Esophagus squamous epithelium (tissue), 5 donors: Measurements from ENCODE around the gene HFE. TPM values are rescaled to one million over a fixed set of nuclear protein-coding genes. Genes with fewer than 3 reads are reported as not detected.
A peak's percentile ranks its signal among the peaks of the same experiment; 100 is the strongest.

ENCODE experiments used
- DNase-seq: peaks from one replicate; lab custom pipeline; 2025; lab: John Stamatoyannopoulos, UW
- H3K27ac ChIP-seq, 4 donors: fragments of 200-600 bp; sonication (generic); one replicate each; pipeline ENCODE4 v1.5.1; 2016 to 2019; ENCODE audit warnings: mild to moderate bottlenecking in 1 of 4
- H3K27me3 ChIP-seq, 4 donors: fragments of 200-600 bp; sonication (generic); 1 replicate in 3 of 4; 2 replicates in 1 of 4; pipeline versions ENCODE4 v1.5.1 to v1.6.0; 2017 to 2021; ENCODE audit warnings: antibody characterized with exemption in 1 of 4
- H3K36me3 ChIP-seq, 3 donors: fragments of 200-600 bp; sonication (generic); one replicate each; pipeline ENCODE4 v1.5.1; 2016 to 2019
- H3K4me1 ChIP-seq, 3 donors: fragments of 200-600 bp; sonication (generic); one replicate each; pipeline ENCODE4 v1.5.1; 2017 to 2019
- H3K4me3 ChIP-seq, 4 donors: fragments of 200-600 bp; sonication (generic); 1 replicate in 3 of 4; 2 replicates in 1 of 4; pipeline ENCODE4 v1.5.1; 2016 to 2019; ENCODE audit warnings: mild to moderate bottlenecking in 2 of 4, moderate library complexity in 1 of 4
- H3K9me3 ChIP-seq, 3 donors: fragments of 200-600 bp; sonication (generic); one replicate each; pipeline ENCODE4 v1.5.1; 2016 to 2019
- POLR2A ChIP-seq, 4 donors: fragments of 450-650 bp; IDR thresholded peaks; one replicate each; pipeline ENCODE4 v1.6.1; 2017; ENCODE audit warnings: antibody characterized with exemption in 4 of 4, mild to moderate bottlenecking in 4 of 4, moderate library complexity in 3 of 4
- WGBS, 2 donors: methylation state at CpG; one replicate each; pipeline ENCODE4 v1.1.5; 2018; 5-methylcytosine and 5-hydroxymethylcytosine counted together
- intact Hi-C: fragments of 100-400 bp; cut with DNase I; formaldehyde crosslinking; loops from one replicate; pipeline ENCODE4 v1.15.0; 2022
- total RNA-seq, 4 donors: library from RNA; depleted of rRNA; stranded (reverse); fragments of >200 nt; gene quantifications; one replicate each; pipeline ENCODE4 v1.1.0, GENCODE V29; 2016
- TF ChIP-seq, protein P1 (sequence below), 6 experiments: fragments of 450-650 bp in 4 of 6; fragments of 200-600 bp in 2 of 6; sonication (generic) in 2 of 6; IDR thresholded peaks; one replicate each; pipeline ENCODE4 v1.5.1; 2016 to 2019; ENCODE audit warnings: antibody characterized with exemption in 6 of 6, mild to moderate bottlenecking in 4 of 6, moderate library complexity in 4 of 6
- donor health status: DM: yes; HTN: yes; CAD: no.

The HFE gene
- total RNA-seq, 4 donors from 2014 or later: 2.9 to 7.3 (median 4.3) TPM

DNA sequence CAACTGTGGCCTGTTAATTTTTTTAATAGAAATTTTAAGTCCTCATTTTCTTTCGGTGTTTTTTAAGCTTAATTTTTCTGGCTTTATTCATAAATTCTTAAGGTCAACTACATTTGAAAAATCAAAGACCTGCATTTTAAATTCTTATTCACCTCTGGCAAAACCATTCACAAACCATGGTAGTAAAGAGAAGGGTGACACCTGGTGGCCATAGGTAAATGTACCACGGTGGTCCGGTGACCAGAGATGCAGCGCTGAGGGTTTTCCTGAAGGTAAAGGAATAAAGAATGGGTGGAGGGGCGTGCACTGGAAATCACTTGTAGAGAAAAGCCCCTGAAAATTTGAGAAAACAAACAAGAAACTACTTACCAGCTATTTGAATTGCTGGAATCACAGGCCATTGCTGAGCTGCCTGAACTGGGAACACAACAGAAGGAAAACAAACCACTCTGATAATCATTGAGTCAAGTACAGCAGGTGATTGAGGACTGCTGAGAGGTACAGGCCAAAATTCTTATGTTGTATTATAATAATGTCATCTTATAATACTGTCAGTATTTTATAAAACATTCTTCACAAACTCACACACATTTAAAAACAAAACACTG lies 10.1 kb downstream of the HFE start:
- no peak overlapping the region for H3K4me3 ChIP-seq
- no peaks in the 10 kb centered on the region for H3K9me3 ChIP-seq
- TF ChIP-seq, protein P1, sequence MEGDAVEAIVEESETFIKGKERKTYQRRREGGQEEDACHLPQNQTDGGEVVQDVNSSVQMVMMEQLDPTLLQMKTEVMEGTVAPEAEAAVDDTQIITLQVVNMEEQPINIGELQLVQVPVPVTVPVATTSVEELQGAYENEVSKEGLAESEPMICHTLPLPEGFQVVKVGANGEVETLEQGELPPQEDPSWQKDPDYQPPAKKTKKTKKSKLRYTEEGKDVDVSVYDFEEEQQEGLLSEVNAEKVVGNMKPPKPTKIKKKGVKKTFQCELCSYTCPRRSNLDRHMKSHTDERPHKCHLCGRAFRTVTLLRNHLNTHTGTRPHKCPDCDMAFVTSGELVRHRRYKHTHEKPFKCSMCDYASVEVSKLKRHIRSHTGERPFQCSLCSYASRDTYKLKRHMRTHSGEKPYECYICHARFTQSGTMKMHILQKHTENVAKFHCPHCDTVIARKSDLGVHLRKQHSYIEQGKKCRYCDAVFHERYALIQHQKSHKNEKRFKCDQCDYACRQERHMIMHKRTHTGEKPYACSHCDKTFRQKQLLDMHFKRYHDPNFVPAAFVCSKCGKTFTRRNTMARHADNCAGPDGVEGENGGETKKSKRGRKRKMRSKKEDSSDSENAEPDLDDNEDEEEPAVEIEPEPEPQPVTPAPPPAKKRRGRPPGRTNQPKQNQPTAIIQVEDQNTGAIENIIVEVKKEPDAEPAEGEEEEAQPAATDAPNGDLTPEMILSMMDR (IDR thresholded peaks at IDR 0.05): peak; percentile 65 to 87 (median 83)
- TF ChIP-seq POLR2A (IDR thresholded peaks at IDR 0.05): no peak
- intact Hi-C loops: loop anchor here (5.0 kb wide), 1 partner anchor 35 kb away; no protein-coding TSS in a partner anchor
- 0 to 3% methylated on average over 5 of the region's 5 CpGs for WGBS, 2 donors
- peaks cover 0 to 5% (median 0%) of the 10 kb centered on the region in 3 donors for H3K36me3 ChIP-seq
- H3K4me1 ChIP-seq: no peaks in the 10 kb centered on the region
- no peaks in the 10 kb centered on the region for H3K27me3 ChIP-seq
- no peak for DNase-seq
- no peak overlapping the region for H3K27ac ChIP-seq

DNA sequence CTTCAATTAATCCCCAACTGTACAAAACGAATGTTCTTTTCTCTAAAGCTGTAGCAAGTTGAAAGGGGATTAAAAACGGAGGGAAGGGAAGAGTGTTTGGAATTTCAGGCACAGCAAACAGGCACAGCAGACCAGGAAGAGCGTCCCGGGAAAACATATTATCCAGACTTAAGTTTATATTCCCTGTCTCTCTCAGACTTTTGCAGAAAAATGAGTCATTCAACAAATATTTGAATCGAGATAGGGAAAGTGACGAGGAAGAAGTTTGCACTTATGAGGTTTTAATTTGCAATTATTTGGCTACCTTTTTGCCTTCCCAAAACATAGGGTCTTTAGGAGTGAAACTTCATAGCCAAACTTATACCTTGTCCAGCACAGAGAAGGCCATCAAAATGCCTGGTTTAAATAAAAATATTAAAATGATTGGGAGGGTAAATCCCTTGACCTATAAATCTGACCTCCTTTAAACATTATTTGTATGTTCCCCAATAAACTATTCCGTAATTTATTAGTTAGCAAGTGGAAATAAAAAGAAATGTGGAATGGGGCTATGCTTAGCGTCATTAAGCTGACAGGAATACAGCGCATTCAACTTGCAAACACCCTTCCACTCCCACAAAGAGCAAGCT lies 16.0 kb downstream of the HFE start:
- Histone ChIP-seq H3K4me3 (peak overlapping the region; percentile 15 to 70 (median 48)), H3K9me3 (no peaks in the 10 kb centered on the region), H3K27ac (peak overlapping the region; percentile 55 to 91 (median 84)), H3K36me3 (no peaks in the 10 kb centered on the region), H3K27me3 (no peaks in the 10 kb centered on the region), H3K4me1 (peaks cover 5 to 16% (median 9%) of the 10 kb centered on the region in 3 donors)
- WGBS, 2 donors: 13 to 18% methylated on average over 9 of the region's 9 CpGs
- no peak for DNase-seq
- TF ChIP-seq, protein P1 (IDR thresholded peaks at IDR 0.05): no peak
- intact Hi-C loops: no loop called here

DNA sequence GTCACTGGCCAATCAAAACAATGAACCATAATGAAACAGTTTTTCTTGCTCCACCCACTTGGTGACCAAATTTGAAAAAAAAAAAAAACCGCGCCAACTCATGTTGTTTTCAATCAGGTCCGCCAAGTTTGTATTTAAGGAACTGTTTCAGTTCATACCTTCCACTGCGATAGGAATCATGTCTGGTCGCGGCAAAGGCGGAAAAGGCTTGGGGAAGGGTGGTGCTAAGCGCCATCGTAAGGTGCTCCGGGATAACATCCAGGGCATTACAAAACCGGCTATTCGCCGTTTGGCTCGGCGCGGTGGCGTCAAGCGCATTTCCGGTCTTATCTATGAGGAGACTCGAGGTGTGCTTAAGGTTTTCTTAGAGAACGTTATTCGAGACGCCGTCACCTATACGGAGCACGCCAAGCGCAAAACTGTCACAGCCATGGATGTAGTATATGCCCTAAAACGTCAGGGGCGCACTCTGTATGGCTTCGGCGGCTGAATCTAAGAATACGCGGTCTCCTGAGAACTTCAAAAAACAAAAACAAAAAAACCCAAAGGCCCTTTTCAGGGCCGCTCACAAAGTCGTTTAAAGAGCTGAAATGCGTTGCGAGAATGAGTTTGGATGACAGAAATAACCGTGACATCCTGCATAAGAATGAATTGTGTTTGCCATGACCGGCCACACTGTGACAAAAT lies 16.7 kb downstream of the HFE start:
- peak overlapping the region; percentile 15 to 70 (median 48) for H3K4me3 ChIP-seq
- WGBS, 2 donors: 0% methylated on average over 28 to 37 of the region's 39 CpGs
- TF ChIP-seq, protein P1 (IDR thresholded peaks at IDR 0.05): peak in 4 of 6 experiments; percentile 26 to 60 (median 52)
- peak; percentile 38 to 99 (median 96) for TF ChIP-seq POLR2A (IDR thresholded peaks at IDR 0.05)
- H3K36me3 ChIP-seq: no peaks in the 10 kb centered on the region
- H3K4me1 ChIP-seq: peaks cover 5 to 16% (median 9%) of the 10 kb centered on the region in 3 donors
- H3K27me3 ChIP-seq: no peaks in the 10 kb centered on the region
- intact Hi-C loops: no loop called here
- peak overlapping the region; percentile 79 to 94 (median 90) for H3K27ac ChIP-seq
- H3K9me3 ChIP-seq: no peaks in the 10 kb centered on the region
- DNase-seq: no peak

DNA sequence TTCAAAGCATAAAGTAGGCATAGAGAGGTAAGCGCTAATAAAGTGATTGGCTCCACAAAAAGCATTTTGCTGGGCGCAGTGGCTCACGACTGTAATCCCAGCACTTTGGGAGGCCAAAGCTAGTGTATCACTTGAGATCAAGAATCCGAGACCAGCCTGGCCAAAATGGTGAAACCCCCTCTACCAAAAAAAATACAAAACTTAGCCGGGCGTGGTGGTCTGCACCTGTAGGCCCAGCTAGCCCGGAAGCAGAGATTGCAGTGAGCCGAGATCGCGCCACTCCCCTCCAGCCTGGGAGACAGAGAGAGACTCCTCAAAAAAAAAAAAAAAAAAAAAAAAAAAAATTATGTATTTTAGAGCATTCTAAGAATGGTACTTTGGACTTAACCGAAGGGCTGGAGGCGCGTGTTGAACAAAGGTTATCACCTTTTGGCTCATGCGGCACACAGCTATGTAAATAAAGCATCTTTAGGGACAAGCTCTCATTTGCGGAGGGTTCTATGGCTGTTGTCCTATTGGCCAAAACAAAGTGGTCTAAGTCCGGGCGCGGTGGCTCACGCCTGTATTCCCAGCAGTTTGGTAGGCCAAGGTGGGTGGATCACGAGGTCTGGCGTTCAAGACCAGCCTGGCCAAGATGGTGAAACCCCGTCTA lies 17.4 kb downstream of the HFE start:
- peaks cover 5 to 16% (median 9%) of the 10 kb centered on the region in 3 donors for H3K4me1 ChIP-seq
- no peak for TF ChIP-seq POLR2A (IDR thresholded peaks at IDR 0.05)
- TF ChIP-seq, protein P1 (IDR thresholded peaks at IDR 0.05): no peak
- no peaks in the 10 kb centered on the region for H3K36me3 ChIP-seq
- intact Hi-C loops: no loop called here
- H3K27me3 ChIP-seq: no peaks in the 10 kb centered on the region
- no peak for DNase-seq
- no peaks in the 10 kb centered on the region for H3K9me3 ChIP-seq
- peak overlapping the region; percentile 15 to 70 (median 48) for H3K4me3 ChIP-seq
- H3K27ac ChIP-seq: peak overlapping the region; percentile 79 to 94 (median 90)
- WGBS, 2 donors: 43 to 47% methylated on average over 22 of the region's 22 CpGs
